GM12801 (cell line): ENCODE data around the gene RNH1.

Source experiments
- CTCF ChIP-seq: IDR thresholded peaks from one replicate; pipeline ENCODE4 v1.5.1; 2011; ENCODE audit warnings: control low read depth; ENCODE audit not compliant: insufficient read length; ENCODE audit errors: extremely low read depth

The RNH1 gene

GRCh38 chr11:521177-521688, 14.2 kb upstream of the RNH1 start:
- TF ChIP-seq CTCF: no peak

- TF ChIP-seq CTCF: no peak
Observed at GRCh38 chr11:520428-521176, 13.6 kb upstream of the RNH1 start.

GRCh38 chr11:518463-519202, 11.6 kb upstream of the RNH1 start:
- TF ChIP-seq CTCF: no peak

- no peak for TF ChIP-seq CTCF
Observed at GRCh38 chr11:516400-516799, 9.4 kb upstream of the RNH1 start.

GRCh38 chr11:515131-515530, 8.1 kb upstream of the RNH1 start:
- TF ChIP-seq CTCF: no peak

- no peak for TF ChIP-seq CTCF
Observed at GRCh38 chr11:514606-515005, 7.6 kb upstream of the RNH1 start.

GRCh38 chr11:512761-513595, 5.9 kb upstream of the RNH1 start:
- no peak for TF ChIP-seq CTCF
